Activated CD8-positive, alpha-beta memory T cell treated with anti-CD3 and anti-CD28 coated beads for 48 hours (primary cell): ENCODE data around the gene MROH7.

Experiments
- DNase-seq, 3 experiments: peaks; one replicate each; pipeline ENCODE4 v3.0.0-alpha.2; 2020; ENCODE audit warnings: low read depth in 2 of 3, low spot score in 2 of 3

The MROH7 gene

GRCh38 chr1:54728027-54728426 is 86.4 kb downstream of the MROH7 start:
- DNase-seq = no peak

DNA sequence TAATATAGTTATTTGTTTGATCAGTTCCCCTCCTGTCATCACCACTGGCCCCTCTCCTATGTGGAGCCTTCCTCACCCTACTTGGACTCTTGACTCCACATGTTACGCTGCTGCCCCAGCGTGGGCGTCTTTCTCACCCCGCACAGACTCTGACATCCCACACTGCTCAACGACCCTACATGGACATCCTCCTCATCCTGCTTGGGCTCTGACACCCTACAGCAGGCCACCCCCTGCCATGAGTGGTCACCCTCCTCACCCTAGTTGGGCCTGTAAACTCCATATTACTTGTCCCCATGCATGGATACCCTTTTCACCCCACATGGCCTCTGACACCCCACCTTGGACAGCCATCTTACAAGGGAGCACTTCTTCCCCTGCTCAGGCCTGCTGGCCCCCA is 95.1 kb downstream of the MROH7 start:
- DNase-seq = no peak

- DNase-seq = no peak
These were observed 96.7 kb downstream of the MROH7 start for GRCh38 chr1:54738244-54738643.

GRCh38 chr1:54741531-54741930 is 99.9 kb downstream of the MROH7 start:
- no peak for DNase-seq

GRCh38 chr1:54742282-54742681 is 100.7 kb downstream of the MROH7 start:
- DNase-seq = no peak

DNA sequence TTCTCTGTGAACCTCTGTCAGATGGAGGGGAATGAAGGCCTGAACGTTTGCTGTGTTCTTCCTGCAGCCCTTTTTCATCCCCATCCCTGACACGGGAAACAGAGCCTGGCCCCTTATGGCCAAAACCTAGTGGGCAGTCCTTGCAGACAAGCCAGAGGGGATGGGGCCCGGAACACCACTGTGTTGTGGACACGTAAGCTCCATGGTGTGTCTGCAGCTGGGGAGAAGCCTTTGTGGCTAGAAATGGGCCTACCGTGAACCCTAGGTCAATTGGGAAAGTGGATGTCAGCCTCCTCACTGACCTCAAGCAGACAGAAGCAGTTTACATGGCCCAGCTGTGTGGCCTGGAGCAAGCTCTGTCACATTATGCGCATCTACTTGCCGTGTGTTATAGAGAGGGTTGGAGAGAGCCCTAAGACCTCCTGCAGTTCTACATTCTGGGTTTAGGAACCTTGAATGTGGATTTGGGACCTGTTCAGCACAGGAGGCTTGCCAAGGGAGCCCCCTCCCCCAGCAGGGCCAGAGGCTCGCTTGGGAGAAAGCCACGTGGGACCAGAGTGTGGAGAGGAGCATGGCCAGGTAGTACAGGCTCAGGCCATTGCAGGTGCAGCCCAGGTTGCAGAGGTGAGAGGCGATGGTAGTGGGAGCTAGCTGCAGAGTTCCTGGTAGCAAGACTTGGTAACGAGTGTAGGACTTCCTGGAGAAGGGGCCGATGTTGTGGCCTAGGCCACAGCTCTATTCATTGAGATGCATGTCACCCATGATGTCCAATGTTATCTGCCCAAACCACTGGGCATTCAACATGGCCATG is 102.0 kb downstream of the MROH7 start:
- DNase-seq = no peak

DNA sequence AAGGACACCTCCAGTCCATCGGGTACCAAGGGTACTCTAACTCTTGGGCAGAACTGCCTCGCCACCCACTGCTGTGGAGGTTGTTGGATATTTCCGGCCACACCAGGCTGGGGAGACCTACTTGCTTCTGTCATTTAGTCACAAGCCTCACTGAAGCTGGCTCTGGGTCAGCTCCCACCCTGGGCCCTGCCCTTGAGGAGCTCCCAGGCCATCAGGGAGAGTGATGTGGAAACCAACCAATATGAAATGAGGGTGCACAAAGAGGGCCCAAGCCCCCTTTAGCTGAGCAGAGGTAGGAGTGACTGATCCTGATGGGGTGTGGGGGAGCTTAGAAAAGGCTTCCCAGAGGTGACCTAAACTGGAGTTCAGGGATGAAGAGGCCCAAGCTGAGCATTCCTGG is 103.1 kb downstream of the MROH7 start:
- DNase-seq = no peak

GRCh38 chr1:54745274-54745673 is 103.7 kb downstream of the MROH7 start:
- DNase-seq = no peak

DNA sequence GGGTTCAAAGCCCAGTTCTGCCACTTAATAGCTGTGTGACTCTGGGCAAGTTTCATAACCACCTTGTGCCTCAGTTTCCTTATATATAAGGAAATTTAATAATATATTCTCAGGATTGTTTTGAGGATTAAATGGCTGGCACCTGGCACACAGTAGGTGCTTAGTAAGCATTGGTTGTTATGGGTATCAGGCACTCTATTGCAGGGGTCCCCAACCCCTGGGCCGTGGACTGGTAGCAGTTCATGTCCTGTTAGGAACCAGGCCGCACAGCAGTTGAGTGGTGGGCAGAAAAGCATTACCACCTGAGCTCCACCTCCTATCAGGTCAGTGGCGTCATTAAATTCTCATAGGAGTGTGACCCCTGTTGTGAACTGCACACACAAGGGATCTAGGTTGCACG is 104.3 kb downstream of the MROH7 start:
- no peak for DNase-seq

DNA sequence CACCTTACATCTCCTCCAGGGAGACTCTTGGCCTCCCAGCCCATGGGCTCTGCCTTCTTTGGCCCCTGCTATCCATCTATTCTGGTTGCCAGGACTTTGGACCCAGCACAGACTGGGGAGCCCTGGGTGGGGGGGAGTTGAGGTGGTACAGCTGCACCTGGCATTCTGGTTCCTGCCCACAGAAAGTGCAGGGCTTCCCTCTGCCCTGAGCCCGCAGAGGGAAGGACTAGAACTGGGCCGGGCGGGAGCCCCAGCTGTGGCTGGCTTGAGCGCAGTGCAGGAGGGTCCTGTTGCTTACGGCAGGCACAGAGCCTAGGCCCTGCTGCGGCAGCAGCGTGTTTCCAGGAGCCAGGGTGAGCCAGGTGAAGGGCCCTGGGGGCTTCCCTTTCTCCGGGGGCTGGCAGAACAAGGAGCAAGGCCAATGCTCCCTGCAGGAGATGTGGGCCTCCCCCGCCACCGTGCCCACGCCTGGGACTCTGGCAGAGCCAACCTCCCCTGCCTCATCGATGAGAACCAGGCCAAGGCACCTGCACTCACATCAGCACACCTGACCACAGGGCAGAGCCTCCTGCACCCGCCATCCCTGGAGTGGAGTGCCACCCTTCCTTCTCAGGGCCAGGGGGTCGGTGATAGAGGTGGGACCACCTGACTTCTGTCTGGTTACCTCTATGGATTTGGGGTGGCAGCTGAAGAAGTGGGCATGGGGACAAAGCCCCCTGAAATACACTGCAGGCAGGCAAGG is 106.7 kb downstream of the MROH7 start:
- no peak for DNase-seq

GRCh38 chr1:54750596-54750995 is 109.0 kb downstream of the MROH7 start:
- DNase-seq = no peak

DNA sequence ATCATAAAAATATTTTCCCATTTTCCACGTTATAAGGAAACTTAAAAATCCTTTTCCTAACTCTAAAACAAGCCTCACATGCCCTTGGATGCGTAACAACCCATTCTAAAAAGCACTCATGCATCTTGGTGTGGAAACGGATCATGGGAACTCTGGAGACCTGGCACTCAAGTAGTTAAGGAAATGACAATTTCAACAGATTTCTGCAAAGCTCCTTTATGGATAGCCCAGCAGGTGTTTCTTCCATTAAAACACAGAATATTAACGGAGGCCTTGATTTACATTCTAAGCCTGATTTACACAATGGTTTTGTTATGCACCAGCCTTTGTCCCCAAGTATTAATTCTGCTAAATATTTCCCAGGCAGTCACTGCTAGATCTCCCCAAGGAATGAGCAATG is 109.8 kb downstream of the MROH7 start:
- no peak for DNase-seq

- no peak for DNase-seq
These were observed 112.5 kb downstream of the MROH7 start for GRCh38 chr1:54754045-54754444.

DNA sequence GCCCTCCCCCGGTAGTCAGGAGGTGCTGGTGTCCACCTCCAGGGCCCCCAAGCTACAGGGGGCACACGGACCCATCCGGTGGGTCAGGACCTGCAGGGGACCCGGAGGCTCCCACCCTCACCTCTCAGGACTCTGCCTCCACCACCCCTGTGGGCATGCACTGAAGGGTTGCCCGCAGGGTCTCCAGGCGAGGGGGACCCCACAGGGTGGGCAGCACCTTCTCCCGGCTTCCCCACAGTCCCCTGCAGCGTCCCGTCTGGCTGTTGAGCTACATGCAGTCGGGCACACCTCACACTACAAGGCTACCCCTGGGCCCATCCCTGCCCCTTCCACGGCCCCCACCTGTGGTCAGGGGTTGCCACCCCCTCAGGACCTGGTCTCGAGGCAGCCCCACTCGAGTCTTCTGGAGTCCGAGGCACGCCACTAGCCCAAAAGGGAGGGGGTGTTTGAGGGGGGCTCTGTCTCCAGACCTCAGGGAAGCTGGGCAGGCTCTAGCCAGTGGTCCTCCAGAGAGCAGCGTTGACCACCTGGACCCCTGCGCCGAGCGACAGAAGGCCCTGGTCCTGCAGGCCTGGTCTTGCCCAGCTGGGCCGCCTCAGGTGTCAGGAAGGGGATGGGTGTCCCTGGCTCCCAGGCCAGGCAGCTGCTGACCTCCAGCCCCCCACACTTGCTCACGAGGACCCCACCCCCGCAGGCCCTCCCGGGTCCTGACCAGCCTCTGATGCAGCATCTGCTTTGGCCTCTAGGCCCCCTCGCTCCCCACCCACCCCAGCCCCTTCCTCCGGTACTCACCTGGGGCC is 113.1 kb downstream of the MROH7 start:
- no peak for DNase-seq

GRCh38 chr1:54757833-54758232 is 116.2 kb downstream of the MROH7 start:
- no peak for DNase-seq

GRCh38 chr1:54758678-54759348 is 117.2 kb downstream of the MROH7 start:
- DNase-seq = no peak
